Urothelium cell line (cell line): Measurements from ENCODE around the gene RREB1.

Experiments
- DNase-seq: peaks from one replicate; pipeline ENCODE4 v3.0.0; 2011; ENCODE audit warnings: low spot score, mixed read lengths
- FAIRE-seq: peaks from 2 replicates; lab custom pipeline; 2011; peaks lifted over from hg19 to GRCh38; lab: Jason Lieb, UNC

Gene RREB1

DNA sequence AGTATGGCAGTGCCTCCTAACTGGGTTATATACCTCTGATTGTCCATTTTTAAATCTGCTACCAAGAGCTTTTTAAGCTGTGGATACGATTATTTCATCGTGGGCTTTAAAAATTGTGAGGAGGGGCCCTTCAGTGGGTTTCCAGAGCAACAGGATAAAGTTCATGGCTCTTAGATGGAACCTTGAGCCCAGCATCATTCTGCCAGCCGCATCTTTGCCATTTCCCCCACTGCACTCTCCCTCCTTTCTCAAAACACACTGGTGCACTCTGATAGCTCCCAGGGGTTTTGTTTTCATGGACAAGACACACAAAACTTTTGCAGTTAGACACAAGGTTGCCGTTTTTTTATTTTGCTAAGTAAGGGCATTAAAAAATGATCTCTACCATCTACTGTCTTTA is 54.1 kb downstream of the RREB1 start:
- FAIRE-seq (no peak), DNase-seq (no peak)

DNA sequence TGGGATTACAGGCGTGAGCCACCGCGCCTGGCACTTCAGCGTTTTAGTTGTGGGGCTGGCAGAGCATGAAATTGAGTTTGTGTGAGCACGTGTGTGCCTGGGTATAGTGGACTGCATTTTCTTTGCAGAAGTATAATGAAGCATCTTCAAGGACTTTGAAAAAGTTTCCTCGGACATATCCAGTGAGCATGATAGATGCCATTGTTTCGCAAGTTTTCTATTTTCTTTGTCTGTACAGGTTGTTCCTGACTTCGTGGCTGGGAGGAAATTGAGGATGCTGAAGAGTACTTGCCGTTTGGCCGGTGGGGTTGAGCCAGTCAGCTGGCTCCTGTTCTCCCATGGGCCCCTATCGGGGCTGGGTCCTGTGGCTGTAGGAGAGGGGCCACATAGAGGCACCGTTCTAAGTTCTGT is 55.9 kb downstream of the RREB1 start:
- DNase-seq (no peak), FAIRE-seq (no peak)

DNA sequence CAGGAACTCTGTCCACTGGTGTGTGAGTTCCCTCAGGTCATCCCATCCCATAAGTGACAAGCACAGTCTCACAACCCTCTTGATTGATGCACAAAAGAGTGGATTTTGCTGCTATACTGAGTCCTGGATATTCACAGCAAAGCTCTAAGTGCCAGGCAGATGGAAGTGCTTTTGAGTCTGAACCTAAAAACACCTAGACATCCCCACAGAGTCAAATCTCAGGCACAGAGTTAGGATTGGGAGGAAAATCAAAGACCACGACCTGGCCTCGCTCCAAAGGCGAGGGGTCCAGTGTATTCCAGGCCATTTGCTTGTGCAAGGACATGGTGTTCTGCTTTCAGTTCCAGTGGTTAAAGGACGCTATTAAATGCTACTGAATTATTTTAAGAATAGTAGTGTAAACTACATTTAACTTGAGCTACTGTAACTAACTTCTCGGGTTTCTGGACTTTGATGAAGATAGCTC is 56.8 kb downstream of the RREB1 start:
- FAIRE-seq (no peak), DNase-seq (no peak)

DNA sequence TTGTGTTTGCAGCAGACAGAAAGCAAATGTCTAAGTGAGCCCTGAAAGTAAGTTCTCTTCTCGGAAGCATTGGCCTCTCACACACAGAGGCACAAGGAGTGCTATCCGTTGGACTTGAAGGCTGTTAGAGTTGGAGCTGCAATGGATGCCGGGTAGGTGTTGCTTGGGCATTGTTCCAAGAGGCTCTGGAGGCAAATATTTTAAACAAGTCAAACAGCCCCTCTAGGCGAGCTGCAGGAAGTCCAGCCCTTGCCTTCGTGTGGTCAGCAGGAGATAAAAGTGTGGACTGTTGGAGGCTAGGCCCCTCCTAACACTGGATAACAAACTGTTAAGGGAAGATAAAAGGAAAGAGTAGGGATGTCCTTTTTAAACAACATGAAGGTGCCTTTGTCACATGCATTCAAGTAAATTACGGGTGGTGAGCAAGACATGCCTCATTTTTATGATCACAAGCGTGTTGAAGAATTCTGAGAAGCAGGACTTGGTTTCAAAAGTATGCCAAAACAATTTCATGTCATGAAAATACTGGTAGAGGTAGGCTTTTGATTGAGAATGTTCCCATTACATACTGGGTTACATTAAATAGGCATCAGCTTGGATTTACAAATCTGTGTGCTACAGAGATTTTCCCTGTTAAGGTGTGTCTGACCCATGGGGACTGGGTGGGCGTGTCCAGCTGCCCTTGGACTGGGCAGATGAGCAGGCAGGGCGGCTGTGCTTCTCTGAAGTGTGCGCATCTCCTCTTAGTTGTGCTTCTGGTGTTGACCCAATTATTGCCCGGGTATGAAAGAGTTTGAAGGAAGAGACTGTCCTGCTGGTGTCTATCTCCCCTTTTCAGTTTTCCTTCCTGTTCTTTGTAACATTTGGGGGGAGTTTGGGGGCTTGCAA is 57.5 kb downstream of the RREB1 start:
- no peak for DNase-seq
- no peak for FAIRE-seq

DNA sequence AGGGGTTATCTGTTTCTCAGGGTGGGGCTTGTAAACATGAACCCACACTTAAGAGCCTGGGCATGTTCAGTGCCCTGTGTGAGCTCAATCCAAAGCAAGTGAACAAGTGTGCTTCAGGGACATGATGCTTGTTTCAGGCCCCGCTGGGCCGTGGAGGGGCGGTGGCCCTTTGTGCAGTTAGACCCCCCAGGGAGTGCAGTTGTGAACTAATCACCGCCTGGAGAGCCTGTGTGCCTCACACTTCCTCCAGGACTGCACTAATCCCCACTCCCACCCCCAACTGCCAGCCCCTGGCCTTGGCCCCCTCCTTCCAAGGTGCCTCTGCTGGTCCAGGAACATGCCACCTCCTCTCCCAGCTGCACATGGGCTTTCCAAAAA is 58.1 kb downstream of the RREB1 start:
- DNase-seq (no peak), FAIRE-seq (no peak)

DNA sequence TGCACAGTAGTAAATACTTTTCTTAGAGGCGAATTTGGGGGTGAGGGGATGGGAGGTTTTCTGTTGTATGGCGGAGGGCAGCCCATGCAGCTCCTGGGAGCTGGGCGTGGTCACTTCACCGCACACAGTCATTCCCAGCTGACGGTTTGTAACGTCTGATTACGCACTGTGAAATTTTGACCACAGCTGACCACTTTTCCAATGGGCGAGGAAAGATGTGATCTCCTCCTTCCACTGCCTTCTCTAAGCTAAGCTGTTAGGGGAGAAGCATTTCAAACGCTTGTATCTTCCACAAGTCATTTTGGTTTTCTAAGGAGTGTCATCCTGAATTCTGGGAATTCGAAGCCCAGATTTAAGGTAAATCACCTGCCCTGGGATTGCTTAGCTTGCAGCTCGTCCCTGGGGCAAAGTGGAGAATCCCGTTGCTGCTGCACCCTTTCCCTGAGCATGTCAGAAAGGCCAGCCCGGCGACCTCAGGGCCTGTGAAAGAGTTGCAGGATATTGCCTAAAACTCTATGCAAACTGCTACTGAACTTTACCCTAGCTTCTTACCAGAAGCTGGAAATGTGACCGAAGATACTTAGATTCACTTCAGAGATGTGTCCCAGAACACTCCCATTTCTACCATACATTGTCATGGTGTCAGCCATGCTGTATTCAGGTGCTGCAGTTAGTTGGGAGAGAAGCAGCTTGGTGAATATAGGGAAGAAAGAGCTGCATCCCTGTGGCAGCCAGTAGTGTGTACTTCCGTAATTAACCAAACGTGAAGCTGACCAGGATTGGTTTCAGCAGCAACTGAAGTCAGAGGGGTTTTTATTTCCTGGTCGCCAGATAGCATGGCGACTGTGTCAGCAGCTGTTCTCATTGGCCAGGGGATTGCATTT is 58.9 kb downstream of the RREB1 start:
- FAIRE-seq = no peak
- DNase-seq = no peak

DNA sequence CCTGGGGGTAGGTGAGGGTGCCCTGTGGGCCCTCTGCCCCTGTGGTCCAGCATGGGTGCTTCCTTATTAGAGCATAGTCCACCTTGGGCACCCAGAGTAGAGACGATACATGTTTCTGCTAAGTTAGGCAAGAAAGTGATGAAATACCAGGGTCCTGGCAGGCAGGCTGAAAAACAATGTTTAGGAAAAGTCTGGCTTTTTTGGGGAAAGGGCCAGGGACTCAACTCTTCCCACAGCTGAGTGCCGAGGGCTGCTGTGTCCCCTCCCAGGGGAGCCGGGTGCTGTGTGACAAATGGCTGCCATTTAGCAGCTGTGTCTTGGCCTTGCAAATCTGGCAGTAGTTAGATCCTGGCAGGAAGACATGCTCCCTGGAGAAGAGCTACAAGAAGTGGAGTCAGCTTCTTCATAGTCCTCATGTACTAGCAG is 61.5 kb downstream of the RREB1 start:
- DNase-seq (no peak), FAIRE-seq (no peak)

DNA sequence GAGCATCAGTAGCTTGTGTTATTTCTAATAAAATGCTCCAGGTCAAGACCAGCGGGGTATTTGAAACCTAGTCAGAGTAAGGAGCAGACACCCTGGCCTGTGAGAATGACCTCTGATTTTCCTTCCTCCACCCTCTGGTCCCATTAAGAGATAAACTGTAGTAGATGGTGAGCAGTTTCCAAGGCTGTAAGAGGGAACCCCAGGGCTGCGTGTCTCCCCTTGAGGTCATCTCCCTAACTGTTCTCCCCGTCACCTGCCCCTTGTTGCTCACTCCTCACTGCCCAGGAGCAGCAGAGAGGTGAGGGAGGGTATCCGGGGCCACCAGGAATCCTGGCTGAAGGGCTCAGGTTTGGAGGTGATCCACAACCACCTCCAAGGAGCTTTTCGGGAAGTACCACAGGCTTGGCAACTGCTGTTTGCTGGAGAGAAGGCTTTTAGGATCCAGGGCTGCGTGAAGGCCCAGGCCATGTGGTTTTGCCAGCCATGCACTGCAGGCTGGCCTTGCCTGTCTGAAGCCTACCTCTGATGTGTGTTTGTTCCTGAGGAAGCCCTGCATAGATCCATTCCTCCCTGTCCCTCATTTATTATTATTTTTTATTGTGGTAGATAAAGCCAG is 62.5 kb downstream of the RREB1 start:
- FAIRE-seq = no peak
- no peak for DNase-seq

DNA sequence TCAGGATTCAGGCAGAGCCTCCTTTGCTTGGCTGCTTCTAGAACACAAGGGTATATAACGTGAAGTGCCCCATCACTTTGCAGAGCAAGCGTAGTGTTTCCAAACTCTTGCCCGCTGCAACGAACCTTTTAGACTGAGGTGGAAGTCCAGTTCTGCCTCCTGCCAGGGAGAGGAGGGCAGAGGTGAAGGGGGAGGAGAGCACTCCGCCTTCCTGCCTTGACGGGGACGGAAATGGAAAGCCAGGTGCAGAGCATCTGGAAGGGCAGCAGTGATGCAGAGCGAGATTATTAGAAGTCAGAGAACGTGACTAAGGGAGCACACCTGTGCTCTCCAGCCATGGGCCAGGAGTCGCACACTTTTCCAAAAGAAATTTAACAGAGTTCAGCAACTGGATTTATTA is 63.4 kb downstream of the RREB1 start:
- DNase-seq (no peak), FAIRE-seq (no peak)

DNA sequence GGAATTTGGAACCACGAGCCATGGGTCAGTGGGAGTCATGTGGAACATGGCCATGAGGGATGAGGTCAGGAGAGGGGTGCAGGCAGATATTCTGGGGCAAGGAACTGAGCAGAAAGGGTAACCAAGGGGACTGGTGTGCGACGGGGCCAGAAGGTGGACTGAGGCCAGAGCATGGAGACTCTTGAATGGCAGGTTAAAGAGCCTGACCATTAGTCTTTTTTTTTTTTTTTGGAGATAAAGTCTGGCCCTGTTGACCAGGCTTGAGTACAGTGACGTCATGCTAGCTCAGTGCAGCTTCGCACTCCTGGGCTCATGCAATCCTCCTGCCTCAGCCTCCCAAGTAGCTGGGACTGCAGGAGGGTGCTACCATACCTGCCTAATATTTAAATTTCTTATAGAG is 64.0 kb downstream of the RREB1 start:
- FAIRE-seq (no peak), DNase-seq (no peak)

DNA sequence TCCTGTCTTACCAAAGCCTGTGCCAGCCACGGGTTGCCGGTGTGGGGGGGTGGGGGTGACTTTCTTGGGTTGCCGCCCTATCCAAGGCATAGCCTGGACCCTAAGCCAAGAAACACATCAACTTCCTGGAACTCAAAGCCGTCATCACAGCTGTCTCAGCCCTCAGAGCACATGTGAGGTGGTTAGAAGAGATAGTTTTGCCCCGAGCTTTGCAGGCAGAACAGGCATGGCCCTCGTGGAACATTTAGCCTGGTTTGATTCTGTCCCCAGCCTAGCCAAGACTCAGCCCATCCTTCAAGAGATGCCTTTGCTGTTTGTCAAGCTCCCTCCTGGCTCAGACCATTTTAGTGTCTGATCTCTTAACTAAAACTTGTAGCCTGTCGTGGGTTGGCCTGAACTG is 64.9 kb downstream of the RREB1 start:
- FAIRE-seq = no peak

DNA sequence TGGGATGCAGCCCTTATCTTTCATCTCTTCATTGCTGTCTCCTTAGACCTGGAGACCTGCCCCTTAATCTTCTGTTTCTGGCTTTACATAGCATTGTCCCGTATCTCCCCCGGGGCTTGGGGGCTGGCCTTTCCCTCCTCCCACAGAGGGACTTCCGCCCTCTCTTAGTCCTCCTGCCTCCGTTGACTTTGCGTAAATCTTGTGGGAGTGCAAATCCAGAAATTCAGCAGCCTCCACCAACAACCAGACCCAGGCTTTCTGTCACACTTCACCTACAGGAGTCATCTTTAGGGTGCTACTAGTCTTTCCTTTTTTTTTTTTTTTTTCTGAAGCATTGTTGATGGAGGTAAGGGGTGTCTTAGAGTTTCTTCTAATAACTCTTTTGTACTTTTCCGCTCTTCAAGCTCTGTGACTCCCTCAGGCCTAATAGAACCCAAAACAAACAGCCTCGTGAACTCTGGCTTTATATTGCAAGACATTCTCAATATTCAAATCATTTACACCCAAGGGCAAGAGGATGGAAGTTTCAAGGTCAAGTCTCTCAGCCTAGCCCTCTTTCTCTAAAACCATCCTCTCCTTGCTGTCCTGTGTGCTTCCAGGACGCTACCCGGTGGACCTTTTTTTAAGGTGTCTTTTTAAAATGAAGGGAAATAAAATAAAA is 66.2 kb downstream of the RREB1 start:
- FAIRE-seq = no peak
- no peak for DNase-seq

More for the DNA sequence above, 64.9 kb downstream of the RREB1 start:
- DNase-seq = no peak

DNA sequence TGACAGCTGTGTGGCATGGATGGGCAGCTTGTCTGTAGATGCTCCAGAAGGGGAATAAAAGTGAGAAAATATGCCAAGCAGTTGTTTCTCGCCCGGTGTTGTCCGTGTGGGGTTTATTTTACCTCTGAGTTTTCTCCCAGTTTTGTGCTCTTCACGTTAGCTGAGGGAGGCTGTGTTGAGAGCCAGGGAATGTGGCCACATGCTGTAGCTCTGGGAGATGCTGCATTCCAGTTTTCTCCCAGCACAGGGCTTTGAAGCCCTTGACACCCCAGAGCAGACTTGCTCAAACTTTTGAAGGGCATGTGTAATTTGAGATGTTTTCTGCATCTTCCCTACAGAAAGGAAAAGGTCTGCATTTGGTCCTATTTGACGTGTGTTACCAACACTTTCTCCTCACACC is 67.7 kb downstream of the RREB1 start:
- DNase-seq = no peak
- FAIRE-seq = no peak

DNA sequence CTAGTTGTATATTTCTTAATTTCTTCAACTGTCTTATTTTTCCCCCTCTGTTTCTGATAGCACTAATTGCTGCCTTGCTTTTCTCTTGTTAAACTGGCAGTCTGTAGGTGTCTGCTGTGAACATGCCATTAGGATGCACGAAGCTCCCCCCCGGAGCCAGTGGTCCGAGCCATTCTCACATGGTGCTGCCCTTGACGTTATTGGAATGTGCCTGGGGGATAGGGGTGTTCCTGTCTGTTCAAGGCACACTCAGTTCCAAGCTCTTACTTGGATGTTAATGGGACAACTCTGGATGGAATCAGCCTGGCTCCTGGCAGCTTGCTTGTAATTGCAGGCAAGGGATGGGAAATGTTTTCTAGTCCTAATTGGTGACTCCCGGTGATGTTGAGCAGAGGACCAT is 68.4 kb downstream of the RREB1 start:
- no peak for DNase-seq
- FAIRE-seq = no peak

DNA sequence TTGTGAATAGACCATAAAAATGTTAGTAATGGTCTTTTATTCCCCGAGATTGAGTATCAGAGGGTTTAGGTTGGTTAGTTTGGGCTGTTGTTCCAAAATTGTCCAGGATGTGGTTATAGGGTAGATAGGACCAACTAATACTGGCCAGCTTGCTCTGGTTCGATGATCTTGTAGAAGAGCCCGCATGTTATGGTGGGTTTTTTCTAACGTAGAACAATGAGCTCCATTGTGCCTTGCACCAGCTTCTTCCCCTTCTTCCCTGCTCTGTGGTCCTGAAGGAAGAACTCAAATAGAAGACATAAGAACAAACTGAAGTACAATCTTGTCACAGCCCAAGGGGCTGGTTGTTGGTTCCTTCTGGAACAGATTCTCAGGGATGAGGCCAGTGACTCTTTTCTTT is 70.5 kb downstream of the RREB1 start:
- no peak for FAIRE-seq
- no peak for DNase-seq

DNA sequence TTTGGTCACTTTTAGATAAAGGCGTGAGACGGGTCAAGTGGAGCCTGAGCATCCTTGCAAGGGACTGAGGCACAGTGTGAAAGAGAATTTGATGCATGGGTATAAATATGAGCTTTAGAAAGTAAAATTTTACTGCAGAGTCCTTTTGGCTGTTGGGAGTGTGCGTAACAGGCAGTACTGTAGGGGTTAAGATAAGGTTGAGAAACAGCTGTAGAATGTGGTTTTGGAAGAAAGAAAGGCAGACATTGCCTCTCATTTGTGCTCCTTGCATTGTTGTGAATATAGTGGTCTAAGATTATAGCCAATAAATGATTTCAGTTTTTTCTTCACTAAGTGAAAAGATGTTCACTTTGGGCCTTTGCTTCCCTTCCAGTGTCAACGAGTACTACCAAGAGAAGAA is 73.0 kb downstream of the RREB1 start:
- DNase-seq (no peak), FAIRE-seq (no peak)

DNA sequence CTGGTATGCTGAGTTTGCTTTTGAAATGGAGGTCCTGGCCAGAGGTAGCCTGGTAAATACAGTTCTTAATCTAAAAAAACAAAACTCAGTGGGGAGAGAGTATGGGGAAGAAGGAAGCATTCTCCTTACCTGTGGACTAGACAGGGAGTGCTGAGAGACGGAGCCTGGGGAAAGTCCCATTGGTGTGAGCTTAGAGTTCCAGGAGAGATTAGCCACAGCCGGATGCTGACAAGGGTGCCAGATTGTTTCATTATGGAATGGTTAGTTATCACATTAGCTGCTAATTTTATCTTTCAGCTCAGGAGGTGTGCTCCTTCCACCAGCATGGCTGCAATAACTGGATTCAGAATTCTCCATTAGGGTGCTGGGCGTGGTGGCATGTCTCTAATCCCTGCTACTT is 75.9 kb downstream of the RREB1 start:
- DNase-seq (no peak), FAIRE-seq (no peak)

DNA sequence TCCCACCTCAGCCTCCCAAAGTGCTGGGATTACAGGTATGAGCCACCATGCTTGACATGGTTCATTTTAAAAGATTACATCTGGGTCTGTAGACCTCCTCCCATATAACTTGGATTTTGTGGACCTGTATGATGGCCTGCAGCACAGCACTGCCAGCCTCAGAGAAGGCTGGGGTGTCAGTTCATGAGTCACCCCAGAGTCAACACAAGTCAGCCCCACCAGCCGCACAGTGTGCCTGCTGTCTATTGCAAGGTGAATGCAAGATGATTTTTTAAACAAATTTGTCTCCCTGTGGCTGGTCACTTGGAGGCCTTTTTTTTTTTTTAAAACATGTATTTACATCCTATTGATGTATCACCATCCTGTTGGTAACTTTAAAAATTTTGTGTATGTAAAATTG is 76.7 kb downstream of the RREB1 start:
- FAIRE-seq (no peak), DNase-seq (no peak)

DNA sequence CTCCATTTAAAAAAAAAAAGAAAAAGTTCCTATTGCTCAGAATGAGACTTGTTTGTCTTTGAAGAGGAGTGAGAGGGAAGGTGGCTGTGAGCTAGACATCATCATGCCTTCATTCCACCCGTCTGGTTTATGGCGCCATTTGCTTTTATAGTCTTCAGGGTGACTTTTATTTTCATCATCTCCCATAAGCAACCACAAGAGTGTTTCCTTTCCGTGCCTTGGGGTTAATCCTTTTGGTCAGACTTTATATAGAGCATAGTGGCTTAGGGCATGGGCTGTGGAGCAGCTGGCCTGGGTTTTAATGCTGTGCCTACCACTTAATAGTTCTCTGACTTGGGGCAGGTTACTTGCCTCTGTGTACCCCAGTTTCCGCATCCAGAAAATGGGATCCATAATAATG is 77.8 kb downstream of the RREB1 start:
- DNase-seq = no peak
- FAIRE-seq = no peak

DNA sequence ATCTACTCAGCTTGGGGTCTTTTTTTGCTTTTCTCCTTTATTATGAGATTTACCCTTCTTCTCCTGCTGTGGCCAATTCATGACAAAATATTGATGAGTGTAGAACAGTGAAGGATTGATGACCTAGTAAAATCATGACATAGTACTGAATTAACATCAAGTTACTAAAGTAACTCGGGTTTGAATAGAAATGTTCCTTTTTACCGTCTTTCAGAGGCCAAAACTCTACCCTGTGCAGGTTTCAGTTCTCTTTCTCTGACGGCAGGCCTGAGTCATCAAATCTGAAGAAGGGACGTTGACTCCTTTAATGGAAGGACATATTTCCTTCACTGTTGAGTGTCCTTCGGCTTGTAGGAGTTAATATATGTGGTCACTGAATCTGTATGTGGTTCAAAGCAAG is 80.7 kb downstream of the RREB1 start:
- FAIRE-seq (no peak), DNase-seq (no peak)
